NT2/D1 (cell line): ENCODE results near the gene GATA3.

Experiments used
- SUZ12 ChIP-seq: IDR thresholded peaks from 2 replicates; pipeline ENCODE4 v1.6.1; 2011; ENCODE audit not compliant: insufficient read length, insufficient read depth; ENCODE audit errors: extremely low read depth
- YY1 ChIP-seq: IDR thresholded peaks from 2 replicates; pipeline ENCODE4 v1.6.1; 2011; ENCODE audit not compliant: insufficient read length, insufficient read depth
- ZNF274 ChIP-seq: IDR thresholded peaks from 2 replicates; pipeline ENCODE4 v1.6.1; 2011; ENCODE audit warnings: mild to moderate bottlenecking, low read depth, low read length

DNA sequence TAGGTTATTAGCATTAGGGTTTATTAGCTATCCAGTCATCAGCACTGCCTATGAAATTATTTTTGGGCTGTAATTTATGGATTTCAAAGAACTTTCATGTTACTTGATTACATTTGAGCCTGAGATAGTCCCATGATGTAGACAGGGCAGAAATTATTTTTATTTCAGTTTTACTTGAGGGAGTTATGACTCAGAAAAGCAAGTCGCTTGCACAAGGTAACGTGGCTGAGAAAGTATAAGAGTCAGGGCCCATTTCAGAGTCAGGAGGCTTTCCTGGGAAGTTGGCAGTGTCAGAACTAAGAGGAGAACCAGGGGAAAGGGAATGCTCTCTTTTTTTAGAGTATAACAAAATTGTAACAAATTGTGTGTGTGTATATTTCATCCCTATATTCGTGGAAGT is 16.5 kb downstream of the GATA3 start:
- no peak for TF ChIP-seq YY1
- TF ChIP-seq SUZ12 = no peak
- no peak for TF ChIP-seq ZNF274
